Measurements from ENCODE around the gene TRAIP. TPM values are rescaled to one million over a fixed set of nuclear protein-coding genes. Genes with fewer than 3 reads are reported as not detected.

TRAIP gene
- total RNA-seq, 1 experiment from 2014 or later, result 18.5 TPM

GRCh38 chr3:49869525-49870126, 13.3 kb upstream of the TRAIP start, which contains the start of gene CAMKV:
Gene CAMKV (minus strand): TSS chr3:49869906. CDS start chr3:49862388, 7,518 bp downstream.
- Histone ChIP-seq H3K36me3 (ENCODE audit: control insufficient read depth, insufficient read depth, low read length) (no peaks in the 10 kb centered on the region), H3K9me3 (ENCODE audit: control insufficient read depth, insufficient read depth, low read depth, low read length) (no peaks in the 10 kb centered on the region), H3K27ac (ENCODE audit: low read length) (no peak within 1 kb of the TSS), H3K4me1 (ENCODE audit: control insufficient read depth, insufficient read depth, low read length) (no peaks in the 10 kb centered on the region), H3K27me3 (ENCODE audit: control insufficient read depth, insufficient read depth, low read length) (no peaks in the 10 kb centered on the region), H3K4me3 (ENCODE audit: low read depth in 2 of 2, low read length in 2 of 2) (peak within 1 kb of the TSS; percentile 33 to 38)
- CTCF ChIA-PET, result no interaction called here
- POLR2A ChIA-PET, result no interaction called here
- TF ChIP-seq REST (IDR thresholded peaks at IDR 0.05; ENCODE audit: insufficient read depth in 1 of 2, low read depth in 2 of 2, low read length in 1 of 2), result no peak
- intact Hi-C loops (cut with micrococcal nuclease; ENCODE audit: unreplicated experiment) (no loop called here), in situ Hi-C loops (cut with HindIII; ENCODE audit: low pct_unique_long_range_greater_than_20kb, low sequenced_read_pairs) (no loop called here)
- DNase-seq (ENCODE audit: low read depth, low spot score) (no peak), ATAC-seq (peak; percentile 66)
- no TSS peak for BruUV-seq (replicated peaks)

- in situ Hi-C loops (cut with HindIII; ENCODE audit: low pct_unique_long_range_greater_than_20kb, low sequenced_read_pairs), result no loop called here
- H3K27me3 ChIP-seq (ENCODE audit: control insufficient read depth, insufficient read depth, low read length), result no peaks in the 10 kb centered on the region
- H3K9me3 ChIP-seq (ENCODE audit: control insufficient read depth, insufficient read depth, low read depth, low read length), result no peaks in the 10 kb centered on the region
- H3K36me3 ChIP-seq (ENCODE audit: control insufficient read depth, insufficient read depth, low read length), result no peaks in the 10 kb centered on the region
- no TSS peak for BruUV-seq (replicated peaks)
- ChIA-PET POLR2A (no interaction called here), CTCF (no interaction called here)
- no peak overlapping the region for H3K27ac ChIP-seq (ENCODE audit: low read length)
- H3K4me1 ChIP-seq (ENCODE audit: control insufficient read depth, insufficient read depth, low read length), result no peaks in the 10 kb centered on the region
- intact Hi-C loops (cut with micrococcal nuclease; ENCODE audit: unreplicated experiment), result no loop called here
- H3K4me3 ChIP-seq (ENCODE audit: low read depth in 2 of 2, low read length in 2 of 2), result peak overlapping the region; percentile 33 to 38
- DNase-seq (ENCODE audit: low read depth, low spot score) (no peak), ATAC-seq (no peak)
- TF ChIP-seq POLR2AphosphoS5 (IDR thresholded peaks at IDR 0.05; ENCODE audit: low read depth, low read length), result no peak
- no peak for TF ChIP-seq TCF7L2 (IDR thresholded peaks at IDR 0.05; ENCODE audit: low read depth, low read length)
- TF ChIP-seq SIN3A (IDR thresholded peaks at IDR 0.05; ENCODE audit: borderline replicate concordance, insufficient read depth, low read depth, low read length), result no peak
- TF ChIP-seq REST (IDR thresholded peaks at IDR 0.05; ENCODE audit: insufficient read depth in 1 of 2, low read depth in 2 of 2, low read length in 1 of 2), result 0 out of 4 replicates have a peak, but pooled peaks of 1 of the 2 experiments have one; percentile 32
- TF ChIP-seq, protein P1, sequence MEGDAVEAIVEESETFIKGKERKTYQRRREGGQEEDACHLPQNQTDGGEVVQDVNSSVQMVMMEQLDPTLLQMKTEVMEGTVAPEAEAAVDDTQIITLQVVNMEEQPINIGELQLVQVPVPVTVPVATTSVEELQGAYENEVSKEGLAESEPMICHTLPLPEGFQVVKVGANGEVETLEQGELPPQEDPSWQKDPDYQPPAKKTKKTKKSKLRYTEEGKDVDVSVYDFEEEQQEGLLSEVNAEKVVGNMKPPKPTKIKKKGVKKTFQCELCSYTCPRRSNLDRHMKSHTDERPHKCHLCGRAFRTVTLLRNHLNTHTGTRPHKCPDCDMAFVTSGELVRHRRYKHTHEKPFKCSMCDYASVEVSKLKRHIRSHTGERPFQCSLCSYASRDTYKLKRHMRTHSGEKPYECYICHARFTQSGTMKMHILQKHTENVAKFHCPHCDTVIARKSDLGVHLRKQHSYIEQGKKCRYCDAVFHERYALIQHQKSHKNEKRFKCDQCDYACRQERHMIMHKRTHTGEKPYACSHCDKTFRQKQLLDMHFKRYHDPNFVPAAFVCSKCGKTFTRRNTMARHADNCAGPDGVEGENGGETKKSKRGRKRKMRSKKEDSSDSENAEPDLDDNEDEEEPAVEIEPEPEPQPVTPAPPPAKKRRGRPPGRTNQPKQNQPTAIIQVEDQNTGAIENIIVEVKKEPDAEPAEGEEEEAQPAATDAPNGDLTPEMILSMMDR (IDR thresholded peaks at IDR 0.05), result no peak
Measured at GRCh38 chr3:49868862-49869466, 12.6 kb upstream of the TRAIP start.

Data from Panc1 (cell line).